Tibial artery (tissue), 4 donors: ENCODE results near the gene SUGCT.
"Not testable (repeated sequence)": the region's sequence is repeated elsewhere in the genome, so short reads cannot be mapped to it uniquely, and the experiment has no call there.

Experiments used
- DNase-seq, 2 donors: peaks; one replicate each; pipeline ENCODE4 v3.0.0-alpha.2; 2019
- H3K27ac ChIP-seq, 2 donors: fragments of 200-600 bp; sonication (generic) in 1 of 2; 1 replicate in 1 of 2; 2 replicates in 1 of 2; pipeline ENCODE4 v1.5.1; 2018 to 2019; ENCODE audit warnings: mild to moderate bottlenecking in 1 of 2
- H3K27me3 ChIP-seq, 2 donors: fragments of 200-600 bp; sonication (generic) in 1 of 2; one replicate each; pipeline versions ENCODE4 v1.5.1 to v1.6.0; 2016 to 2019
- H3K36me3 ChIP-seq, 3 donors: fragments of 200-600 bp; sonication (generic) in 2 of 3; one replicate each; pipeline ENCODE4 v1.5.1; 2016 to 2019; ENCODE audit warnings: mild to moderate bottlenecking in 2 of 3
- H3K4me1 ChIP-seq, 4 donors: fragments of 200-600 bp; sonication (generic) in 2 of 4; 1 replicate in 3 of 4; 2 replicates in 1 of 4; pipeline ENCODE4 v1.5.1; 2016 to 2019
- H3K4me3 ChIP-seq, 2 donors: fragments of 200-600 bp; sonication (generic) in 1 of 2; 1 replicate in 1 of 2; 2 replicates in 1 of 2; pipeline ENCODE4 v1.5.1; 2018 to 2019; ENCODE audit warnings: mild to moderate bottlenecking in 2 of 2
- H3K9me3 ChIP-seq, 3 donors: fragments of 200-600 bp; sonication (generic) in 1 of 3; one replicate each; pipeline ENCODE4 v1.5.1; 2016 to 2019
- intact Hi-C: fragments of 100-400 bp; cut with DNase I; formaldehyde crosslinking; loops from one replicate; pipeline ENCODE4 v1.15.0; 2023; ENCODE audit warnings: low total_unique reads
- TF ChIP-seq, protein P1 (sequence below), 2 experiments: fragments of 200-600 bp in 1 of 2; fragments of 450-650 bp in 1 of 2; IDR thresholded peaks; one replicate each; pipeline ENCODE4 v1.5.1; 2017 to 2019; ENCODE audit warnings: antibody characterized with exemption in 2 of 2, mild to moderate bottlenecking in 1 of 2, moderate library complexity in 1 of 2

Gene SUGCT

DNA sequence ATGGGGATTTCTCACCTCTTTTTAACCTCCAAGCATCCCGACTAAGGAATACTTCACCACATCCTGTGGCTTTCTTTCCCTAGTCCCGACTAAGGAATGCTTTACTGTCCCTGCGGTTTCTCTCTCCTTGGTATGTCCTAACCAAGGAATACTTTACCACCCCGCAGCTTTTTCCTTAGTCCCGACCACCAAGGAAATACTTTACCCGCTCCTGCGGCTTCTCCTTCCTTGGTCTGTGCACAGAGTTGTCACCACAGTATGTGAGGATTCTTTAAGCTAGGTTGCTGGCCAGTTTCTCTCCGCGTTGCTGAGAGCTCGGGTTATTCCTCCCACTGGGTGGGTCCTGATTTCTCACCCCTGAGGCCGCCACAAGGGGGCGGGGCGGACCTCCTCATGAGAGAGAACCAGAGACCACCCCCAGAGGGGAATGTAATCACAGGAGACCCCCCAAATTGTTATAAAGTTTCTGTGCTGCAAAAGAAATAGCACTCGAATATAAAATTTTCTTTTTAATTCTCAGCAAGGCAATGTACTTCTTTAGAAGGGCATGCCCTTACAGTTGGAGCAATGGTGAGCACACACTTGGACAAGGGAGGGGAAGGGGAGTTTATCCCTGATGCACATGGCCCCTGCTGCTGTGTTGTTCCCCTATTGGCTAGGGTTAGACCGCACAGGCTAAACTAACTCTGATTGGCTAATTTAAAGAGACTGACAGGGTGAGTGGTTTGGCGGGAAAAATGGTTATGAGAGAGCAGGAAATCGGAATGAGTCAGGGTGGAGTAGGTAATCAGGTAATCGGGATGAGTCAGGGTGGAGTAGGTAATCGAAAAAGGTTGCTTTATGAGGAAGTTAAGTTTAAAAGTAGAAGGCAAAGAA is 12.8 kb downstream of the SUGCT start:
- no peak for DNase-seq
- no peak overlapping the region for H3K27ac ChIP-seq
- TF ChIP-seq, protein P1, sequence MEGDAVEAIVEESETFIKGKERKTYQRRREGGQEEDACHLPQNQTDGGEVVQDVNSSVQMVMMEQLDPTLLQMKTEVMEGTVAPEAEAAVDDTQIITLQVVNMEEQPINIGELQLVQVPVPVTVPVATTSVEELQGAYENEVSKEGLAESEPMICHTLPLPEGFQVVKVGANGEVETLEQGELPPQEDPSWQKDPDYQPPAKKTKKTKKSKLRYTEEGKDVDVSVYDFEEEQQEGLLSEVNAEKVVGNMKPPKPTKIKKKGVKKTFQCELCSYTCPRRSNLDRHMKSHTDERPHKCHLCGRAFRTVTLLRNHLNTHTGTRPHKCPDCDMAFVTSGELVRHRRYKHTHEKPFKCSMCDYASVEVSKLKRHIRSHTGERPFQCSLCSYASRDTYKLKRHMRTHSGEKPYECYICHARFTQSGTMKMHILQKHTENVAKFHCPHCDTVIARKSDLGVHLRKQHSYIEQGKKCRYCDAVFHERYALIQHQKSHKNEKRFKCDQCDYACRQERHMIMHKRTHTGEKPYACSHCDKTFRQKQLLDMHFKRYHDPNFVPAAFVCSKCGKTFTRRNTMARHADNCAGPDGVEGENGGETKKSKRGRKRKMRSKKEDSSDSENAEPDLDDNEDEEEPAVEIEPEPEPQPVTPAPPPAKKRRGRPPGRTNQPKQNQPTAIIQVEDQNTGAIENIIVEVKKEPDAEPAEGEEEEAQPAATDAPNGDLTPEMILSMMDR (IDR thresholded peaks at IDR 0.05): no peak
- no peaks in the 10 kb centered on the region for H3K4me1 ChIP-seq
- no peak overlapping the region for H3K4me3 ChIP-seq
- no peaks in the 10 kb centered on the region for H3K36me3 ChIP-seq
- H3K9me3 ChIP-seq: no peaks in the 10 kb centered on the region
- H3K27me3 ChIP-seq: no peaks in the 10 kb centered on the region
- intact Hi-C loops: no loop called here

DNA sequence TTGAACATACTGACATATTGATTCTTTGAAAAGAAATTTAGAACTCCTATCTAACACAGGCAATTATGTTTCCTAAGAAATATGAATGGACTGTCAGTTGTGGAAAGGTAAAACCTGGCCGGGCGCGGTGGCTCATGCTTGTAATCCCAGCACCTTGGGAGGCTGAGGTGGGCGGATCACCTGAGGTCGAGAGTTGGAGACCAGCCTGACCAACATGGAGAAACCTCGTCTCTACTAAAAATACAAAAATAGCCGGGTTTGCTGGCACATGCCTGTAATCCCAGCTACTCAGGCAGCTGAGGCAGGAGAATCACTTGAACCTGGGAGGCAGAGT is 13.4 kb downstream of the SUGCT start:
- H3K27me3 ChIP-seq, DNase-seq, H3K9me3 ChIP-seq, intact Hi-C loops, H3K36me3 ChIP-seq, H3K4me3 ChIP-seq, H3K27ac ChIP-seq, H3K4me1 ChIP-seq: not testable (repeated sequence)

DNA sequence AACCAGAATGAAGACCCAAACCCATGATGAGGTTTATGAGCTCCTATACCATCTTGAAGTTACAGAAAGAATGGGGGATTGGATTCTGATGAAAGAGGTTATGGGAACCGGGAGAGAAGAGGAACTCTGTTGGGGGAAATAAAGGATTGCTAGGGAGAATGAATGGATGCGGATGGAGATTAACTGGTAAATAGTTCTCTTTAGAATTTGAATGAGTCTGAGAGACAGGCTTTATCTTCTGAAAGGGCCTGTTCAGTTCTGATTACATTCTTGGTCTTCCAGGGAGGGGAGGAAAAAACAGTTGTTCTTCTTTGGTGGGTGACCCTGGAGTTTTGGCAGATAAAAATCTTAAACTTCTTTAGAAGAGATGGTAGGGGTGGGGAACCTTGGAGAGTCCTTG is 13.9 kb downstream of the SUGCT start:
- intact Hi-C loops: no loop called here
- H3K4me1 ChIP-seq: no peaks in the 10 kb centered on the region
- no peaks in the 10 kb centered on the region for H3K9me3 ChIP-seq
- no peaks in the 10 kb centered on the region for H3K36me3 ChIP-seq
- TF ChIP-seq, protein P1 (IDR thresholded peaks at IDR 0.05): no peak
- no peak for DNase-seq
- H3K27me3 ChIP-seq: no peaks in the 10 kb centered on the region
- H3K27ac ChIP-seq: no peak overlapping the region
- no peak overlapping the region for H3K4me3 ChIP-seq

DNA sequence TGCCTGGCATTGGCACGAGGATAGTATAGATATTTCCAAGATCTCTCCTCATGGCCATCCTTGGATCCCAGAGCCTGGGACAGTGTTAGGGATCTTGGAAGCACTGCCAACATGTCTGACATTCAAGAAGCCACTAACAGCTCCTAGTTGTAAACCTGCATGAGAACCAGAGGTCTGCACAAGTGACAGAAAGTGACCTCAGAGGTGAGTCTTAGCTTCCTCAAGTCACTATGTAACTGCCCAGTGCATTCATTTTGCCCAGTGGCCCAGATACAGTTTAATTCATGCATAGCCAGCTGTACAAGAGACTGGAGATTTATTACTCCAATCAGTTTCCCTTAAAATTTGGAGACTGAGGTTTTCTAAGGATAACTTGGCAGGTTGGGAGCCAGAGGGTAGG is 16.7 kb downstream of the SUGCT start:
- Histone ChIP-seq H3K36me3 (no peaks in the 10 kb centered on the region), H3K4me1 (no peaks in the 10 kb centered on the region), H3K27me3 (no peaks in the 10 kb centered on the region), H3K27ac (no peak overlapping the region), H3K9me3 (no peaks in the 10 kb centered on the region), H3K4me3 (no peak overlapping the region)
- intact Hi-C loops: no loop called here
- TF ChIP-seq, protein P1 (IDR thresholded peaks at IDR 0.05): no peak
- no peak for DNase-seq

DNA sequence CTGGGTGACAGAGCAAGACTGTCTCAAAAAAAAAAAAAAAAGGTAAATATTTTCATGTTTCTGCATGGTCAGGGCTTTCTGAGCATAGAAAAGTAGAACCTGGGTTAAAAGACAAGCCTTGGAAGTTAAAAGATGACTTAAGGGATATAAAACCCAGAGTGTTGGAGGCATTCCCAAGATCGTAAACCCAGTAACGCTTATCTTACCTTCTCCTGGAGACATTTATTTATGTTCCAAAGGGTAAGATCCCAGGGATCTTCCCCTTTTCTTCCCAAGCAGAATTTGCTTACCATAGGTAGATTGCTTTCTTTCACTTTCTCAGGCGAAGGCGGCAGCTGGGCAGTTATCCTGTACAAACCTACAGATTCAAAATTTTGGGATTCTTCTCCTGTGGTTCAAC is 22.2 kb downstream of the SUGCT start:
- Histone ChIP-seq H3K4me3 (no peak overlapping the region), H3K36me3 (no peaks in the 10 kb centered on the region), H3K9me3 (no peaks in the 10 kb centered on the region), H3K27ac (no peak overlapping the region), H3K4me1 (no peaks in the 10 kb centered on the region), H3K27me3 (no peaks in the 10 kb centered on the region)
- intact Hi-C loops: no loop called here
- no peak for DNase-seq
- TF ChIP-seq, protein P1 (IDR thresholded peaks at IDR 0.05): no peak

DNA sequence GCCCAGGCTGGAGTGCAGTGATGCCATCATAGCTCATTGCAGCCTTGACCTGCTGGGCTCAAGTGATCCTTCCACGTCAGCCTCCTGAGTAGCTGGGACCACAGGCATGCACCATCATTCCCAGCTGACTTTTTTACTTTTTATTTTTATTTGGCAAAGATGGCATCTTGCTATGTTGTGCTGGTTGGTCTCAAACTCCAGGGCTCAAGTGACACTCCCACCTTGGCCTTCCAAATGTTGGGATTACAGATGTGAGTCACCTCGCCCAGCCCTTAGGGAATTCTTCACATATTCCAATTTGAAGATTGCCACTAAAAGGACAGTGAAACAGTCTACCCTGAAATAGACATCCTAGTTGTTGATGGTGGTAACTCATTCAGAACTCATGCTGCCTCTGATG is 27.7 kb downstream of the SUGCT start:
- no peaks in the 10 kb centered on the region for H3K27me3 ChIP-seq
- TF ChIP-seq, protein P1 (IDR thresholded peaks at IDR 0.05): no peak
- H3K27ac ChIP-seq: no peak overlapping the region
- intact Hi-C loops: no loop called here
- no peak for DNase-seq
- no peaks in the 10 kb centered on the region for H3K9me3 ChIP-seq
- H3K4me3 ChIP-seq: no peak overlapping the region
- H3K4me1 ChIP-seq: no peaks in the 10 kb centered on the region
- H3K36me3 ChIP-seq: no peaks in the 10 kb centered on the region
